ENCODE data around the gene MED12L. TPM values are rescaled to one million over a fixed set of nuclear protein-coding genes. Genes with fewer than 3 reads are reported as not detected.

MED12L gene
- total RNA-seq, 4 donors from 2014 or later, result 0.15 to 0.37 (median 0.22) TPM

DNA sequence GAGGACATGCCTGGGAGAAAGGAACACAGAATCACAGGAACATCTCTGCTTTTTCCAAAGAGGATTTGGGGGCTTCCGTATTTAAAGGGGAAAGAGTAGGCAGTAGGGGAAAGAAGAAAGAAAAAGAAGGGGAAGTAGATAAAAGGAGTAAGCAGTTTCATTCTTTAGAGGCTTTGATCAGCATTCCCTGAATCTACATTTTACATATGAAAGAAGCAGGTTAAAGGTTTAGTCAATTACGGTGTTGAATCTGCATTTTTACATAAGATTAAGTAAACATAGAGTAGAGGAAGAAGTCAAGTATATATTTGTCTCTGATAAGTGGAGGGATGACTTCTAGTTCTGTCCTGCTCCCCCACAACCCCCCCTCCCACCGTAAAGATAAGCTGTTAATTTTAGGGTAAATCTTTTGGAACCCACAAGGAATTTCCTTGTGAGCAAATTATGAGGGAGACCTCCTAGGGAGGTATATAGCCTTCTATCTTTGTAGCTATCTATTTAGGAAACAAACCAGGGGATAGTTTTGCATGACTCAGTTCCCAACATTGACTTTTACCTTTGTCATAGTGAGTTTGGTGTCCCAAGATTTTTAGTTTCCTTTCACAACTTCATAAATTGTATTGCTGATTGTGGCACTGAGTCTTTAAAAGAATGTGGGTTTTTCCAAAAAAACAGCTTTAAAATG is 307.8 kb downstream of the MED12L start:
- intact Hi-C loops (cut with DNase I; ENCODE audit: low total_unique reads), result no loop called here
- WGBS, 2 donors, result 76 to 83% methylated on average over 3 of the region's 3 CpGs
- no peak for TF ChIP-seq POLR2A (IDR thresholded peaks at IDR 0.05)
- no peak for TF ChIP-seq CTCF (IDR thresholded peaks at IDR 0.05)
- DNase-seq (ENCODE audit: low spot score in 2 of 2), result no peak
- no peak overlapping the region for H3K4me3 ChIP-seq (ENCODE audit: low read depth, poor library complexity, severe bottlenecking)

DNA sequence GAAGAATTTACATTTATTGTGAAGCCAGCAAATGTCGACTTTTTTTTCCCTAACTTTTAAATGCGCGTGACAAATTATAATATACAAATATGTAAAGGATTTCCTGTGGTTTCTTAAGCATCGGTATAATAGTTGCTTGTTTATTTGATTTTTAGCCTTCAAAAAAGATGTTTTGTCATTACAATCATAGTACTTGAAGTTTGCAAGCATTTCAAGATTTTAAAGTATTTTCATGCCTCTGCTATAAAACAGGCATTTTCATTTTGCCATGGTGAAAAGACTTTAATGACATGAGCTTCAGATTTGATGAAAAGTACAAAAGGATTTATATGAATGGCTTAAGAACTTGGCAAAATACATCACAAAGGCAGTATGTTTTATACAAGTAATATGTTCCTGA is 308.5 kb downstream of the MED12L start:
- 63 to 65% methylated on average over 4 of the region's 4 CpGs for WGBS, 2 donors
- no peak for TF ChIP-seq POLR2A (IDR thresholded peaks at IDR 0.05)
- no peak for TF ChIP-seq CTCF (IDR thresholded peaks at IDR 0.05)
- H3K4me3 ChIP-seq (ENCODE audit: low read depth, poor library complexity, severe bottlenecking), result no peak overlapping the region
- no peak for DNase-seq (ENCODE audit: low spot score in 2 of 2)
- intact Hi-C loops (cut with DNase I; ENCODE audit: low total_unique reads), result no loop called here

GRCh38 chr3:151394611-151395010 is 309.1 kb downstream of the MED12L start:
- no peak for TF ChIP-seq CTCF (IDR thresholded peaks at IDR 0.05)
- no peak for TF ChIP-seq POLR2A (IDR thresholded peaks at IDR 0.05)
- intact Hi-C loops (cut with DNase I; ENCODE audit: low total_unique reads), result no loop called here
- 51 to 63% methylated on average over 8 of the region's 8 CpGs for WGBS, 2 donors
- no peak for DNase-seq (ENCODE audit: low spot score in 2 of 2)
- no peak overlapping the region for H3K4me3 ChIP-seq (ENCODE audit: low read depth, poor library complexity, severe bottlenecking)

- DNase-seq (ENCODE audit: low spot score in 2 of 2), result no peak
- intact Hi-C loops (cut with DNase I; ENCODE audit: low total_unique reads), result no loop called here
- 76 to 94% methylated on average over 3 of the region's 3 CpGs for WGBS, 2 donors
- H3K4me3 ChIP-seq (ENCODE audit: low read depth, poor library complexity, severe bottlenecking), result no peak overlapping the region
- TF ChIP-seq POLR2A (IDR thresholded peaks at IDR 0.05) (no peak), CTCF (IDR thresholded peaks at IDR 0.05) (no peak)
These were observed 310.3 kb downstream of the MED12L start for GRCh38 chr3:151395806-151396205.

- intact Hi-C loops (cut with DNase I; ENCODE audit: low total_unique reads), result no loop called here
- no peak overlapping the region for H3K4me3 ChIP-seq (ENCODE audit: low read depth, poor library complexity, severe bottlenecking)
- no peak for TF ChIP-seq POLR2A (IDR thresholded peaks at IDR 0.05)
- TF ChIP-seq CTCF (IDR thresholded peaks at IDR 0.05), result no peak
- 90 to 91% methylated on average over 5 of the region's 5 CpGs for WGBS, 2 donors
- no peak for DNase-seq (ENCODE audit: low spot score in 2 of 2)
These were observed 313.4 kb downstream of the MED12L start for GRCh38 chr3:151398895-151399294.

DNA sequence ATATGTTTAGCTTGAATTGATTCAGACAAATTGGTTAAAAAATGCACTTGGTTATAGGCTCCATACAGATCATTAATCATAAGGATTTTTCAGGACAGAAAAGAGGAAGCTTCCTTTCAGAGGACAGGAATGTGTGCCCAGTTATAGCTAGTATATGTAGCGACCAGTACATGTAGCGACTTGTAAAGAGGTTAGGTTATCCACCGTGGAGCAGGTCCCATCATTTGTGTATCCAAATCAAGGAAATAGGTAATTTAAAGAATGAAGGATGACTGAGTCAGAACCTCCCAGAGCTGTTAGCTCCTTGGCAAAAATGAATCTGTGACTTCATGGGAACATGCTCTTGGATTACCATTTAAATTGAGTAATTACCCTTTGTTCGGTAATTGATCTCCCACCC is 314.9 kb downstream of the MED12L start:
- H3K4me3 ChIP-seq (ENCODE audit: low read depth, poor library complexity, severe bottlenecking), result no peak overlapping the region
- DNase-seq (ENCODE audit: low spot score in 2 of 2), result no peak
- TF ChIP-seq CTCF (IDR thresholded peaks at IDR 0.05) (no peak), POLR2A (IDR thresholded peaks at IDR 0.05) (no peak)
- intact Hi-C loops (cut with DNase I; ENCODE audit: low total_unique reads), result no loop called here
- 80 to 86% methylated on average over 4 of the region's 4 CpGs for WGBS, 2 donors

Measured in lower leg skin (tissue), 4 donors.